Mesenchymal stem cell (in vitro differentiated cells and primary cell): ENCODE results near the gene WDR1.

Experiments used
- DNase-seq: peaks from one replicate; pipeline ENCODE4 v3.0.0-alpha.2; 2013
- H2AFZ ChIP-seq: one replicate; pipeline ENCODE4 v1.6.1; 2013; ENCODE audit warnings: low read depth, mild to moderate bottlenecking, control low read depth, inconsistent platforms, low read length, moderate library complexity
- H2AK5ac ChIP-seq: 2 replicates; pipeline ENCODE4 v1.6.1; 2013; ENCODE audit warnings: low read length, moderate library complexity, mild to moderate bottlenecking, inconsistent platforms; ENCODE audit not compliant: severe bottlenecking
- H2BK120ac ChIP-seq: one replicate; pipeline ENCODE4 v1.6.1; 2013; ENCODE audit warnings: low read depth, mild to moderate bottlenecking, inconsistent platforms, low read length, moderate library complexity
- H2BK12ac ChIP-seq, 2 experiments: one replicate each; pipeline ENCODE4 v1.6.1; 2013; ENCODE audit warnings: inconsistent platforms in 2 of 2, low read length in 2 of 2, mild to moderate bottlenecking in 2 of 2, moderate library complexity in 2 of 2, control low read depth in 1 of 2
- H2BK15ac ChIP-seq: one replicate; pipeline ENCODE4 v1.6.1; 2013; ENCODE audit warnings: mild to moderate bottlenecking, low read depth, inconsistent platforms; ENCODE audit not compliant: poor library complexity, severe bottlenecking
- H2BK5ac ChIP-seq: 2 replicates; pipeline ENCODE4 v1.6.1; 2013; ENCODE audit warnings: low read depth, mild to moderate bottlenecking, low read length, control low read depth, inconsistent platforms; ENCODE audit not compliant: poor library complexity, severe bottlenecking
- H3K14ac ChIP-seq, 2 experiments: one replicate each; pipeline ENCODE4 v1.6.1; 2013; ENCODE audit warnings: inconsistent platforms in 2 of 2, low read length in 2 of 2, control low read depth in 1 of 2, mild to moderate bottlenecking in 1 of 2, moderate library complexity in 1 of 2
- H3K18ac ChIP-seq, 2 experiments: one replicate each; pipeline ENCODE4 v1.6.1; 2013; ENCODE audit warnings: inconsistent platforms in 2 of 2, low read length in 2 of 2, control low read depth in 1 of 2, low read depth in 1 of 2, mild to moderate bottlenecking in 1 of 2
- H3K23ac ChIP-seq, 2 experiments: one replicate each; pipeline ENCODE4 v1.6.1; 2013; ENCODE audit warnings: inconsistent platforms in 2 of 2, low read length in 2 of 2, mild to moderate bottlenecking in 2 of 2, moderate library complexity in 2 of 2, control low read depth in 1 of 2
- H3K27ac ChIP-seq: 2 replicates; pipeline ENCODE4 v1.5.1; 2013; ENCODE audit warnings: mild to moderate bottlenecking, moderate library complexity, low read length, control low read depth, inconsistent platforms; ENCODE audit not compliant: poor library complexity, severe bottlenecking
- H3K27me3 ChIP-seq, 2 experiments: 2 replicates each; pipeline versions ENCODE4 v1.6.1 to v1.7.0; 2013; ENCODE audit warnings: low read length in 2 of 2, mild to moderate bottlenecking in 2 of 2, moderate library complexity in 2 of 2, control low read depth in 1 of 2, inconsistent platforms in 1 of 2; ENCODE audit not compliant: control insufficient read depth in 1 of 2, insufficient read depth in 1 of 2
- H3K36me3 ChIP-seq, 2 experiments: 2 replicates each; pipeline versions ENCODE4 v1.6.1 to v1.7.0; 2013; ENCODE audit warnings: low read length in 2 of 2, control low read depth in 1 of 2, inconsistent platforms in 1 of 2, low read depth in 1 of 2, mild to moderate bottlenecking in 1 of 2; ENCODE audit not compliant: insufficient read depth in 2 of 2, control insufficient read depth in 1 of 2
- H3K4ac ChIP-seq, 2 experiments: one replicate each; pipeline ENCODE4 v1.6.1; 2013; ENCODE audit warnings: inconsistent platforms in 2 of 2, low read length in 2 of 2, mild to moderate bottlenecking in 2 of 2, moderate library complexity in 2 of 2, control low read depth in 1 of 2, low read depth in 1 of 2
- H3K4me1 ChIP-seq: 2 replicates; pipeline ENCODE4 v1.6.1; 2013; ENCODE audit warnings: low read depth, low read length, control low read depth; ENCODE audit not compliant: control insufficient read depth, insufficient read depth
- H3K4me2 ChIP-seq: 2 replicates; pipeline ENCODE4 v1.6.1; 2013; ENCODE audit warnings: low read length, mild to moderate bottlenecking, inconsistent platforms; ENCODE audit not compliant: poor library complexity, severe bottlenecking
- H3K4me3 ChIP-seq, 2 experiments: 2 replicates each; pipeline versions ENCODE4 v1.5.1 to v1.7.0; 2013; ENCODE audit warnings: low read length in 2 of 2, mild to moderate bottlenecking in 2 of 2, control low read depth in 1 of 2, low read depth in 1 of 2; ENCODE audit not compliant: insufficient read depth in 1 of 2
- H3K79me1 ChIP-seq: replicated peaks from 2 replicates; pipeline ENCODE4 v1.6.1; 2013; ENCODE audit warnings: mild to moderate bottlenecking, control low read depth, low read length, inconsistent platforms; ENCODE audit not compliant: poor library complexity, severe bottlenecking
- H3K9ac ChIP-seq: 2 replicates; pipeline ENCODE4 v1.7.0; 2013; ENCODE audit warnings: mild to moderate bottlenecking, low read length, moderate library complexity
- H3K9me3 ChIP-seq: 2 replicates; pipeline ENCODE4 v1.7.0; 2013; ENCODE audit warnings: mild to moderate bottlenecking, low read length; ENCODE audit not compliant: control insufficient read depth
- H4K8ac ChIP-seq: one replicate; pipeline ENCODE4 v1.6.1; 2013; ENCODE audit warnings: inconsistent platforms, mild to moderate bottlenecking, low read length, moderate library complexity
- H4K91ac ChIP-seq: one replicate; pipeline ENCODE4 v1.6.1; 2013; ENCODE audit warnings: mild to moderate bottlenecking, low read length, inconsistent platforms
- WGBS: methylation state at CpG from one replicate; pipeline ENCODE4 v1.1.7; 2013; ENCODE audit warnings: mixed read lengths; 5-methylcytosine and 5-hydroxymethylcytosine counted together

The WDR1 gene

GRCh38 chr4:10161840-10162239, 45.2 kb upstream of the WDR1 start:
- H2BK120ac ChIP-seq: no peak overlapping the region
- WGBS: 84% methylated on average over 4 of the region's 6 CpGs

GRCh38 chr4:10161146-10161545, 44.5 kb upstream of the WDR1 start:
- Histone ChIP-seq H3K79me1 (no peaks in the 10 kb centered on the region), H2BK12ac (no peak overlapping the region), H3K23ac (no peak overlapping the region), H4K91ac (no peak overlapping the region), H3K4me2 (no peak overlapping the region), H3K4ac (no peak overlapping the region), H2BK5ac (no peak overlapping the region), H3K27me3 (peaks cover 25 to 36% of the 10 kb centered on the region in 2 experiments), H2AFZ (no peak overlapping the region), H3K27ac (no peak overlapping the region), H4K8ac (no peak overlapping the region), H3K4me1 (peaks cover 1% of the 10 kb centered on the region), H3K18ac (no peak overlapping the region), H3K36me3 (no peaks in the 10 kb centered on the region), H3K9me3 (no peaks in the 10 kb centered on the region), H2BK120ac (no peak overlapping the region), H3K4me3 (no peak overlapping the region), H2BK15ac (no peak overlapping the region), H3K9ac (no peak overlapping the region), H2AK5ac (no peak overlapping the region), H3K14ac (no peak overlapping the region)
- WGBS: 45% methylated on average over 3 of the region's 3 CpGs
- DNase-seq: no peak

More at GRCh38 chr4:10161840-10162239, 45.2 kb upstream of the WDR1 start:
- H3K27me3 ChIP-seq: peaks cover 18 to 33% of the 10 kb centered on the region in 2 experiments
- H2BK5ac ChIP-seq: no peak overlapping the region
- no peak overlapping the region for H3K4me2 ChIP-seq
- H2BK12ac ChIP-seq: no peak overlapping the region
- H3K4me3 ChIP-seq: no peak overlapping the region
- H2AFZ ChIP-seq: no peak overlapping the region
- no peak overlapping the region for H4K91ac ChIP-seq
- no peaks in the 10 kb centered on the region for H3K9me3 ChIP-seq
- no peaks in the 10 kb centered on the region for H3K36me3 ChIP-seq
- peaks cover 3% of the 10 kb centered on the region for H3K4me1 ChIP-seq
- no peak overlapping the region for H3K9ac ChIP-seq
- no peak overlapping the region for H4K8ac ChIP-seq
- H2BK15ac ChIP-seq: no peak overlapping the region
- H3K4ac ChIP-seq: no peak overlapping the region
- no peak overlapping the region for H2AK5ac ChIP-seq
- no peaks in the 10 kb centered on the region for H3K79me1 ChIP-seq
- H3K27ac ChIP-seq: no peak overlapping the region
- no peak for DNase-seq
- no peak overlapping the region for H3K23ac ChIP-seq
- no peak overlapping the region for H3K18ac ChIP-seq
- H3K14ac ChIP-seq: no peak overlapping the region

- H3K4me2 ChIP-seq: no peak overlapping the region
- peaks cover 1% of the 10 kb centered on the region for H3K4me1 ChIP-seq
- H3K4ac ChIP-seq: no peak overlapping the region
- WGBS: 59% methylated on average over 6 of the region's 7 CpGs
- no peak overlapping the region for H2AK5ac ChIP-seq
- H4K8ac ChIP-seq: no peak overlapping the region
- H3K27me3 ChIP-seq: peaks cover 31 to 44% of the 10 kb centered on the region in 2 experiments
- H3K36me3 ChIP-seq: no peaks in the 10 kb centered on the region
- no peak overlapping the region for H3K4me3 ChIP-seq
- H2BK15ac ChIP-seq: no peak overlapping the region
- no peaks in the 10 kb centered on the region for H3K9me3 ChIP-seq
- DNase-seq: peak; percentile 3
- H2BK5ac ChIP-seq: no peak overlapping the region
- no peak overlapping the region for H3K14ac ChIP-seq
- no peak overlapping the region for H3K18ac ChIP-seq
- no peak overlapping the region for H3K27ac ChIP-seq
- H3K23ac ChIP-seq: no peak overlapping the region
- no peak overlapping the region for H2AFZ ChIP-seq
- H2BK120ac ChIP-seq: no peak overlapping the region
- H4K91ac ChIP-seq: no peak overlapping the region
- no peak overlapping the region for H2BK12ac ChIP-seq
- no peak overlapping the region for H3K9ac ChIP-seq
- no peaks in the 10 kb centered on the region for H3K79me1 ChIP-seq
Observed at GRCh38 chr4:10160281-10160856, 43.8 kb upstream of the WDR1 start.

GRCh38 chr4:10159671-10160070, 43.1 kb upstream of the WDR1 start:
- Histone ChIP-seq H2AK5ac (no peak overlapping the region), H3K4me2 (no peak overlapping the region), H3K36me3 (no peaks in the 10 kb centered on the region), H3K4ac (no peak overlapping the region), H3K18ac (no peak overlapping the region), H3K9me3 (no peaks in the 10 kb centered on the region), H3K27me3 (peaks cover 38 to 51% of the 10 kb centered on the region in 2 experiments), H3K27ac (no peak overlapping the region), H3K4me1 (peaks cover 1% of the 10 kb centered on the region), H3K23ac (no peak overlapping the region), H3K14ac (no peak overlapping the region), H2BK15ac (no peak overlapping the region), H4K91ac (no peak overlapping the region), H4K8ac (no peak overlapping the region), H2BK12ac (no peak overlapping the region), H3K4me3 (no peak overlapping the region), H3K79me1 (no peaks in the 10 kb centered on the region), H2BK120ac (no peak overlapping the region), H3K9ac (no peak overlapping the region), H2BK5ac (no peak overlapping the region), H2AFZ (no peak overlapping the region)
- no peak for DNase-seq
